T-helper 1 cell treated with Interleukin-12 subunit alpha and Interleukin-12 subunit beta and Interleukin-4 antibody, amounts not matched to agents 30 ng/mL and 1 ng/mL, for 36 hours (primary cell): ENCODE measurements around the gene FHL2. TPM values are rescaled to one million over a fixed set of nuclear protein-coding genes. Genes with fewer than 3 reads are reported as not detected.
"Not testable (repeated sequence)": the region's sequence is repeated elsewhere in the genome, so short reads cannot be mapped to it uniquely, and the experiment has no call there.

Experiments
- intact Hi-C: fragments of 100-400 bp; cut with micrococcal nuclease; formaldehyde crosslinking; loops from one replicate; pipeline ENCODE4 v1.15.1; 2024
- total RNA-seq: library from RNA; stranded (reverse); gene quantifications from 2 replicates; pipeline ENCODE4 v1.2.3, GENCODE V29; 2022

Gene FHL2, protein sequence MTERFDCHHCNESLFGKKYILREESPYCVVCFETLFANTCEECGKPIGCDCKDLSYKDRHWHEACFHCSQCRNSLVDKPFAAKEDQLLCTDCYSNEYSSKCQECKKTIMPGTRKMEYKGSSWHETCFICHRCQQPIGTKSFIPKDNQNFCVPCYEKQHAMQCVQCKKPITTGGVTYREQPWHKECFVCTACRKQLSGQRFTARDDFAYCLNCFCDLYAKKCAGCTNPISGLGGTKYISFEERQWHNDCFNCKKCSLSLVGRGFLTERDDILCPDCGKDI
- total RNA-seq = 4.8 and 5.7 TPM in 2 replicates

DNA sequence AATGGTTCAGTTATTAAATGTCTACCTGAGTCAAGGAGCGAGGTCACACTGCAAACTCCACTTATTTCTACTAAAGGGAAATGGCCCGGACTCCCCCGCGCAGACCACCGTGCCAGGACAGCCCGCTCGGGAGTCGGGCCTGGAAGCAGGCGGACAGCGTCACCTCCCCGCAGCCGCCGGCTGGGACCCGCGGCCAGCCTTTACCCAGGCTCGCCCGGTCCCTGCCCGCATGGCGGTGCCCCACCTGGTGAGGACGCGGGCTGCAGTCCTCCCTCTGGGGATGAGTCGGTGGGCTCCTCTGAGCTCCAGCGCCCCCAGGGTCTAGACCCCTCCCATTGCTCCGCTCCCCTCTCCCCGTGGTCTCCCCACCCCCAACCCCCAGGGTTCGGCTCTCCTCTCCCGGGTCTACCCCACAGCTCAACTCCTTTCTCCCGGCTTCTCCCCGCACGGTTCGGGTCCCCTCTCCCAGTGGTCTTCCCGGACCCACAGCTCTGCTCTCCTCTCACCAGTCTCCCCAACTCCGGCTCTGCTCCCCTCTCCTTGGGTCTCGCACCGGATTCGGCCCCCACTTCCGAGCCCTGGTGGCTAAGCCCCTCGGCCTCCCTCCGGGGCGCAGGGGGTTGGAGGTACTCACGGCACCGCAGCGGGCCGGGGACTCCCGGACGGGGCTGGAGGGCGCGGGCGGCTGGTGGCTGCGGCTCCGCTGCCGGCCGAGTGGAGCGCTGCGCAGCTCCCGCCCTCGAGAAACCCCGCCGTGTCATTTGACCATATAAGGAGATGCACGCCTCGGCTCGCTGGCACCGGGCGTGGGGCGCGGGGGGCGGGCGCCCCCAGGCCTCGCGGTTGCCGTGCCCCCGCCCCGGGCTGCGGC is at the start of gene FHL2:
Gene FHL2 (minus strand): TSS at position 716 of the 871 bp plus-strand sequence. CDS start 12,535 bp downstream, outside the sequence.
- intact Hi-C loops = loop anchor here (1.0 to 10.0 kb wide), 7 partner anchors 24 to 1974 kb away; partner anchors contain the start of genes C2orf49 and UXS1

DNA sequence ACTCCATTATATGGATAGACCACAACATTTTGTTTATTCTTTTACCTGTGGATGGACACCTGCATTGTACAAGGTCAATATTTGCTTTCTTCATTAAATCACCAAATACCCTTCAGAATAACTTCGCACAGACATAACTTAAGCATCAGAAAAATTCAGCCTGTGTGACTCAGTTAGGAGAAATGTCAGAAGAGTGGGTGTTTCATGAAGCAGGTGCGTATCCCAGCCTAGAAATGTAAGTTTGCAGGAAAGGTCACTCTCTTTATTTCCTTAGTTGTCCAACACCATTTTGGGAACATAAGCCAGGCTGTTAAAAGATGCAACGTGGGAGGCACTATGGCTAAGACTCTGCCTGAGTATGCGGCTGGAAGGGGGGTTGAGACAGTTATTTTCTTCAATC is 48.6 kb upstream of the FHL2 start:
- intact Hi-C loops = no loop called here

DNA sequence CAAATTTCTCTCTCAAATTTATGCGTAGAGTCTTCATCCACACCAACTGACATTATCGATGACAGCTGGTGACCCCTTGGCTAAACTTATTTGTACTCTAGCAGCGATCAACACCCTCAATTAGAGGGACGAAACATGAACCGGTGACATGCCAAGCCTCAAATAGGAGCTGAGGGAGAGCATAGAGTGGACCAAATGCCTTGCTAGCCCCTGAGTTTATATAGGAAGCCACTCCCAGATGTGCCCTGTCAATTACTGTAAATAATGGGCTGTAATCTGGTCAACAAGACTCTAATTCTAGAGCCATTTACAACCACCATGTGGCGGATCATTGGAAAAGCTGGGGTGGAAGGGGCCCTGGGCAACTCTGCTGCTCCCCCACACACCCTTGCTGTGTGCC is 47.6 kb upstream of the FHL2 start:
- intact Hi-C loops = no loop called here

DNA sequence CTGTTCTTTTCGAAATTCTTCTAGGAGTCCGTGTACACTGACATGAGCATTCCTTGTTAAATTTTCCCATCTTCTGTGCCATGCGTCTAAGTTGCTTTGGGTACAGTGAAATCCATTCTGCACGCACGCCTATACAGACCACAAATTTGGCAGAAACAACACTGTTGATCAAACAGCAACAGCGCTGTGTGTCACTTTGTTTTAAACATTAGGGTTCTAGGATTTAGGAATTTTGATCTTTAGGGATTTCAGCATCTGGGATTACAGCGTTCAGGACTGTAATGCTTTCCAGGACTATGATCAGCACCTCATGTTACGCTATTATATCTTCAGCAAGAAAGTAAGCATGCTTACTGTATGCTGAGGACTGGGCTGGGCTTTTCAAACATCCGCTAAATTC is 47.1 kb upstream of the FHL2 start:
- intact Hi-C loops = no loop called here

DNA sequence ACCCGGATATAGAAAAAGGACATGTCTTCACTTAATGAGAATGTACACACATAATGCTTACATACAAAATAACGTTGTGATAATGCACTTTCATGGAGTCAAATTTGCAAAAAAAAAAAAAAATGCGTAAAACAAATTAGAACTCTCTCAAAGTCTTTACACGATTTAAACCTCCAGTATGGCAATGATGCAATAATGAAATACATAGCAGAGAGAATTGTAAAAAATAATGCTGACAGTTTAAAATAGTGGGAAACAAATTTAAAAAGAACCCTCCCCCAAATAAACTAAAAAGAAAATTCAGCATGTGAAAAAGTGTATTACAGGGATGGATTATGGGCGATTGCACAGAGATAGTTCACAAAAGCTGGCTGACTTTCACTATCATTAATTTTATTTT is 46.6 kb upstream of the FHL2 start:
- intact Hi-C loops = no loop called here

DNA sequence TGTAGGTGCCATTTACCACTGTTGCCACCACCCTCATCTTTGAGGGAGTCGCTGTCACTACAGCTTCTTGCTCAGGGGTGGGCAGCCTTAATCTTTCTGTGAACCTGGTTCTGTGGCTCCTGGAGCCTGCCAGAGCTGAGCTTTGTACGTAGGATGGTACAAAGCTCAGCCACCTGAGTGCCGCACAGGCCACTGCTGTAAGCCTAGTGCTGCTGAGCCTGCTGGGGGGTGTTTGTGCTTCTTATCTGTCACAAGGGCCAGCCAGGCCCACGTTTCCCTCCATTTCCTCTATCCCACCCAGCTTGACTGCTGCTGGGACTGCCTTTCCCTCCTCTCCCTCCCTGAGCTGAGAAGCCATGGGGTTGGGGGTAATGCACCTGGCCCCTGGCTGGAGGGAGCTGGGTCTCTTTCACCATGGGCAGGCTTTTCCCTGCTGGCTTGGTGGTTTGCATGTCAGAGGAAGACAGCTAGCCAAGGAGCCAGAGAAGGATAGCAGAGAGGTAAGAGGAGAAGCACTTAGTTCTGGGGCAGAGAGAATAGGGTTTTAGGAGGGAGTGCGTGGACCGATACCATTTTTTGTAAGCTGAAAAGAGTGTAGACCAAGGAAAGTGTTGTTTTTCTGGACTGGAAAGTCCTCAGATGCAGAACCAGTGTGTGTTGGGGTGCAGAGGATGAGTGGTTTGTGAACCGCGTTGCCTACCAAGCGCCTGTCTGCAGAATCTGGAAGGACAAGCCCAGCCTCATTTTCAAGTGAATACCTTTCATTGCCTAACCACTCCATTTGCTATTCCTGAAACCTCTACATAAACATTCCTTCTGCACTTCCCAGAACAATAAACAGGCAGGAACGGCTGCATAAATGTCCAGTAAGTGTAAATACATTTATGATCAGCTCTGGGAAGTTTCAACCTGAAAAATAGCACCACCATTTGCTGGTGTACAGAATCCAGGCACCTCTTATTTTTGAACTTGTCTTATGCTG is 45.1 kb upstream of the FHL2 start:
- intact Hi-C loops = no loop called here

DNA sequence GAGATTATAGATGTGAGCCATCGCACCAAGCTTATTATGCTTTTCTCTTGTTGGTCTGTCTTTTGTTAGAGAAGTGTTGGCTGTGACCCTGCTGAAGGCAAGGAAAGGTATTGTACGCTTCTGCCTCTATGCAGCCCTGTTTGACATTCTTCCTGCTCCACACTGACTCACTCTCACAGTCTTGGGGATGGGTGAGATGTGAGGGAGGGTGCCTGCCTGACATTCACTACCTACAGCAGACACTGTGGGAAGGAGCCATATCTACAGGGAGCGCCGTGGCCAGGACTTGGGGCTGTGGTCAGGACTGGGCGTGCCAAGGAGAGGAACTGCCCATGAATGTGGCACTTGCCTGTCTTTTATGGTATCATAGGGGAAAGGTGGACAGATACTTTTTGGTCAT is 43.9 kb upstream of the FHL2 start:
- intact Hi-C loops = no loop called here

DNA sequence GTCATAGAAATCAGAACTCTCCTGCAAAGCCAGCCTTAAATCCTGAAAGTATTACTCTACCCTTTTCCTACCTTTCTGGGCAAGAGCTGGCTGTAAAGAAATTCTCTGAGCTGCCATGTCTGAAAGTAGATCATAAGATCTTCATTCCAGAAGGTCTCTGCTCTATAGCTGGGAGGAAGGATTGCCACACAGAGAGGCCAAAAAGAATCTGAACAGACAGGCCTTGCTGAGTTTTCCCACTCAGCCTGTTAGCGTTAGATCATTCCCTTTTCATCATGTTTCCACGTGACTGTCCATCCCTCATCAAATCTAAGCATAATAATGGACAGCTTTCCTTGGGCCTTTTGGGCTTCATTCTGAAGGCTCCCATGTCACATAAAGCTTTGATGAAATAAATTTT is 43.2 kb upstream of the FHL2 start:
- intact Hi-C loops = no loop called here

DNA sequence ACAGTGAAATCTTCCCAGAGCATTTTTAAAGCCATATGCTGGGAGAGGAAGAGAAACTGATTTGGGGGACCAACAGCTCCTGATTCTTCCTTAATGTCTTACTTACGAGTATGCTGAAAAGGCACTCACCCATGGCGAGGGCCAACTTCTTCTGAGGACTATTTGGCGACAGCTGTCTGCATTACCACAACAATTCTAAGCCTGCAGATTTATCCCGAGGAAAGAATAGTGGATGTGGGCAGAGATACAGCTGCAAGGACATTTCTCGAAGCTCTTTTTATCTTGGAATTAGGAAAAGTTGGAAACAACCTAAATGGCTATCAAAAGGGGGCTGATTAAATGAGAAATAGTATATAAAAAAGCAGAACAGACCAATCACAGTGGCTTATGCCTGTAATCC is 40.3 kb upstream of the FHL2 start:
- intact Hi-C loops = no loop called here

DNA sequence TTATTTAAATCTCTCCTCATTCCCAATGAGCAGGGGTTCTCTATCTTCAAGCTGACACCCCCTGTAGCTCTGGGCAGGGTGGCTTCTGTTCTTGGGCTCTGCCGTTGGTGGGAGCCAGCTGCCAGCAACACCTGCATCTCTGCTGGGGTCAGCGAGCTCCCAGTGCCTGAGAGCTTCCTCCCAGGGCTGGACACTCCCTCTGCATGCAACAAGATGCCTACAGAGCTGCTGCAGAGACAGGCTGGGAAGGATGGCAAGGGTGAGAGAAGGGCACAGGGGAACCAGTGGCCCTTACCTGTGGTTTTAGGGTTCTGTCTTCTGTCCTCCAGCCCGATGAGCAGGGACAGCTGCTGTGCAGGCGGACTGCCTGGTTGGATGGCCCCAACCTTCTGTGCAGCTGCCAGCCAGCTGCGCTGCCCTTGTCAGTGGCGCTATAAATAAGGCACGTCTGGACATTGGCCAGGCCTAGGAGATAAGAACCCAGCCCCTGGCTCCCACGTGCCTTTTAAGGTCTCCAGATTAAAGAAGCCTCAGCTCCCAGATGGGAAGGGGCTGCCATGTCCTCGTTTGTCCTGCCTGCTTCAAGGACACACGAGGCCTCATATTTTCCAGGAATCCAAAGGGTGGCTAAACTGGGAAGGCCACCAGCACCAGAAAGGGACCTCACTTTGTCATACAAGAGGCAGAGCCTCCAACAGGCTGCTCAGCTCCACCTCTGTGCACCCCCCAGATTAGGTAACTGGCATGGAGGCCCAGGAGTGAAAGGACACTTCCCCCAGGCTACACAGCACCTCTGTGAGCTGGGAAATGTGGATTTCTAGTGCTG is 39.5 kb upstream of the FHL2 start:
- intact Hi-C loops = no loop called here

DNA sequence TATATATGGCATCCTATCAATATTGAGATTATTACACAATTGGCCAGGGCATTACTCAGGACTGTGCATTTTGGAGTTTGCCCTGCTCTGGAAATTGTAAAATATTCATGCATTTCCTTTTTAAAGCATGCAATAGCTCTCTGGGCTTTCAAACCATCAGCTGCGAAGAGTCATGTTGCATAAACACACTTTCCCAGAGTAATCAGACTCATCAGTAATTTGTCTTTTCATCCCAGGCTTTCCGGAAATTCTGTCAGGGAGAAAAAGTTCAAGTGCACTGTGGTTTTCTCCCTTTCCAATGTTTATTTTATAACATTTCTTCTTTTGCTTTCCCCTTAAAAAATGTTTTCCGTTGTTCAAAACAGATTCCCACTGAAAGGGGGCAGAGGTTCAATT is 38.9 kb upstream of the FHL2 start:
- intact Hi-C loops = no loop called here

DNA sequence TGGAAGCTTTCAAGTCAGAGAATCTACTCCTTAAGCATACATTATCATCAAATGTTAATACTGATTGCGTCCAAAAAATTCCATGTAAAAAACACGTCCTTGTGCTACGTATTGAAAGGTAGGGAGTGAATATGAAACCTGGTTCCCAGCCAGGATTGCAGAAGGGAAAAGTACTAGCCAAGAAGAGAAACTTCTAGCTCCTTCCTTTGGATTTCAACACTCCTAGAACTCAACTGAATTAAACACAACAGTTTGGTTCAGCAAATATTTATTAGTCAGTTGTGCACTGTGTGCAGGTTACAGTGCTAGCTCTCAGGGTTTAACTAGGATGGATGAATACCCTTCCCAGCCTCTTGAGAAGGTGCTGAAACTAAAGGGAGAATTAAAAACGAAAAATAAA is 33.9 kb upstream of the FHL2 start:
- intact Hi-C loops = no loop called here

DNA sequence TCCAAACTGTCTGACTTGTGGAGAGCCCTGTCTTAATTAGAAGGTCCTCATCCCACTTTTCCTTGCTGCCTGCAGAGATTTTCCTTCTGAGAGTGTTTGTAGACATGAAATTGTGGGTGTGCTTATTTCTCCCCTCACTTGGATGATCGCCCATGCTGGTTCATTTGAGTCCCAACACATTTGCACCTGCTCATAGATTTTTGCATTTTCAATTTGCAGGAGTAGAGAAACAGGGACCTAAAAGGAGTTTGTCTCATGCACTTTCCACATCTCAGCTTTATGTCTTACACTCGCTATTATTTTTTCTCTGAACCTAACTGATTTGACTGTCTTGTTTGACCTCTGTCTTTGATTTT is 33.2 kb upstream of the FHL2 start:
- intact Hi-C loops = no loop called here

DNA sequence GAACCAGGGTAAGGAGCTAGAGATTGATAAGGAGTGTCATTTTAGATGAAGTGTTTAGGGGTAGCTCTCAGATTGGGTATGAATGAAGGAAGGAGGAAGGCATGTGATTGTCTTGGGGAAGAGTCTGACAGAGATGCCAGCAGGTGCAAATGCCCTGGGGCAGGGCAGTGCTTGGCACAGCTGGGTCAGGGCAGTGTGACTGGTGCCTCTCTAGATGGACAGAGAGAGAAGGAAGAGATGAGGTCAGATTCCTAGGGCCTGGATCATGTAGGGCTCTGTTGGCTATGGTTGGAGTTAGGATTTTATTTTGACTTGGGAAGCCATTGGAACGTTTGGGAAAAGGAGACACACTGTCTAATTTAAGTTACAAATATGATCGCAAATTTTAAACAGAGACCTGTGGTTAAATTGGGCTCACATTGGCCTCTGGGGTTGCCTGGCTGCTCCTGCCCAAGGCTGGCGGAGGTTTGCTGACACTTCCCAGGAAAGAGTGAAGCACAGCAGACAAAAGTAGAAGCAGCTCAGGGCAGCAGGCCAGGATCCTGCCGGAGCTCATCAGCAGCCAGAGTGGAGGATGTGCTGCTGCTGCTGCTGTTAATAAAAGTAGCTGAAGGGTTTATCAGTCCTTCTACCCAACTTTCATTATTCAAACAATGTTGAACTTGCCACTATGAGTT is 32.7 kb upstream of the FHL2 start:
- intact Hi-C loops = no loop called here

DNA sequence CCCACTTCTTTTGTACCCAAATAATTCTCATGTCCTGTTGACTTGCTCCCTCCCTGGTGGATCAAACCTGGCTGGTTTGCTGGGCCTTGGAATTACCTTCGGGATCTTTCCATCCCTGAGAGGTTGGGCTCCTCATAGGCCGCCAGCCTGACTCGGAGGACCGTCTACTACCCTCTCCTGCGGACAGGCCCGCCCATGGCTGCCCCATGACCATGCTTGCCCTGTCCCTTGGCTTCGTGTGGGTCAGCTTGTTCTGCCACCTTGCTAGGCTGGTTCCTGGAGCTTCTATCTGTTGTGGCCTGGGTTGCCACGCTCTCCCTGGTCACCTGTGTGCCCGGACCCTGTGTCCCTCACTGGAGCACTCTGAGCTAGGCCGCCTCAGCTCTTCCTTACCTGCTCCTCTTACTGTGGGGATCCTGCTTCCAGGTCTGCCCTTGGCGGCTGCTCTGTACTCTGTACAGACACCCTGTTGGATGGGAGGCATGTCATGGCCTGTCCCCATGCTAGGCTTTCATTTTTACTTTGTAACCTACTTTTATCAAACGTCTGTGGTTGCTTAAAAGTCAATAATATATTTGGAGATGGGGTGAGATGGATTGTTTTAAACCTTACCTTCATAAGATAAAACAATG is 29.7 kb upstream of the FHL2 start:
- intact Hi-C loops = no loop called here

DNA sequence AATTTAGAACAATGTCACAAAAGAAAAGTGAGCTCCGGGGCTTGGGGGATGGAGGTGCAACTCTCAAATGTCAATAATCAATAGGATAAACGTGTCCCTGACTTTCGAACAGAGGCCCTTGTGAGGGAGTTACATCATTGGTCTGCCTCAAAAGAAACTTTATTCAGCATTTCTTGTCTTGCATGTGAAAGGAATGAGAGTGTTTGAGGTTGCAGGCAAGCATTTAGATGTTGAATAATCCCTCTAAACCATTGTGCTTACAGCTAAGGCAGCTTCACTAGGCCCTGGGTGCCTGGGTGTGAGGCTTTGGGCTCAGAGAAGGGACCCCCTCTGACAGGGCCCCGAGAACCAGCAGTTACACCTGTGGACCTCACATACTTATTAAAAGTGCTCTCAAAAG is 28.6 kb upstream of the FHL2 start:
- intact Hi-C loops = no loop called here

DNA sequence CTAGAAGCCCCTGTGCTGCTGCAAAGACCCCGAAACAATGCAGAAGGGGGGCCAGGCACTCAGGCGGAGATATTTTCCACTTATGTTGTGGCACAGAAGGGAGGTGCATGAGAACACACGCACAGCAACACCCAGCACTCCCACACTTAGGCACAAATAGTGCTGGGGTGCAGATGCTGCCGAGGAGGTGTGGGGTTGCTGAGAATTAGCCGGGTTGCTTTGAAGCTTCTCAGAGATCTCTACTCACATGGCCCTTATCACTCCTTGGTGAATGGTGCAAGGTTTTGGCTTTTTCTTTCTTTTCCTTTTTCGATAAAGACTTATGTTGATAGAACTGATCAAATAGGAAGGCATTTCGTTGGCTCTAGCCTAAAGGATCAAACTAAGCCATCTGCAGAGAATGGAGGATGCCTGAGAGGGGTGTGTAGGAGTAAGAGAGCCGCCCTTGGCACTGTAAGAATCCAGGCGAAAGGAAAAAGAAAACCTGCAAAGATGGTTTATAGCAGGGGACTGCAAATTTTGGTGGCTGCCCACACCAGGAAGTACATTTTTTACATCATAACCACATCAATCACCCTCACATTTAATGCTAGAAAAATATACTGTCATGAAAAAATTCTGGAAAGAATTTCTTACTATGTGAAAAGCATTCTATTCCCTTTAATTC is 27.9 kb upstream of the FHL2 start:
- intact Hi-C loops = no loop called here

DNA sequence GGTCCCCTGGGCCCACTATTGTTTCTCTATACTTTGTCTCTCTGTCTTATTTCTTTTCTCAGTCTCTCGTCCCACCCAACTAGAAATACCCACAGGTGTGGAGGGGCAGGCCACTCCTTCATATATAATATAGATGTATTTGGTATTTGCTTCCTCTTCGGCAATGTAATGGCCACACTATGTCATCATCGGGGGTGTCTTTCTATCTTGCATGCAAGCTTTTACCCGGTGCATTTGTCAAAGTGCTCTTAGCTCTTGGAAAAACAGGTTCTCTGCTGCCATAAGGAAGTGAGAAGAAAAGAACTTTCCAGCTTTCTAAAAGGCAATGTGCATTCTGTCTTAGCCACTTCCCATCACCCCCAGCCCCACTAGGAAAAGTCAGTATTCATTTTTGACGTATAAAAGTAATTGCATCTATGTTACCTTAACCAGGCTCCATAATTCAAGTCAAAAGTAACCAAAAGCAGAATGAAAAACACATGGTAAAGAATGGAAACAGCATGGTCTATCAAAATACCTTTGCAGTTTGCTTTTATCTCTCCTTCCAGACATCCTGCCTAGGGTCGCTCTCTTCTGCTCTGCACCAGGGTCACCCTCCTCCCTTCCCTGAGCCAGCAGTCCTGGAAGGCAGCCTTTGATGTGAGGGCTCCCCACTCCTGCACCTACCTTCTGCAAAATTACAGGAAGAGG is 27.2 kb upstream of the FHL2 start:
- intact Hi-C loops = no loop called here

DNA sequence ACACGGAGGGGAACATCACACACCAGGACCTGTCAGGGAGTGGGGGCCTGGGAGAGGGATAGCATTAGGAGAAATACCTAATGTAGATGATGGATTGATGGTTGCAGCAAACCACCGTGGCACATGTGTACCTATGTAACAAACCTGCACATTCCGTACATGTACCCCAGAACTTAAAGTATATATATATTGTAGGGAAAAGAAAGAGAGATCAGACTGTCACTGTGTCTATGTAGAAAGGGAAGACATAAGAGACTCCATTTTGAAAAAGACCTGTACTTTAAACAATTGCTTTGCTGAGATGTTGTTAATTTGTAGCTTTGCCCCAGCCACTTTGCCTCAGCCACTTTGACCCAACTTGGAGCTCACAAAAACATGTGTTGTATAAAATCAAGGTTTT is 26.0 kb upstream of the FHL2 start:
- intact Hi-C loops = not testable (repeated sequence)
